ENCODE results near the gene DIS3L2.

The DIS3L2 gene

GRCh38 chr2:232219932-232220331, 258.4 kb downstream of the DIS3L2 start:
- H3K4me3 ChIP-seq (ENCODE audit: low read length), result no peak overlapping the region
- no peak for TF ChIP-seq CTCF (IDR thresholded peaks at IDR 0.05; ENCODE audit: insufficient read depth, low read depth, low read length, missing control alignments)
- DNase-seq (ENCODE audit: low read depth), result no peak

- no peak for TF ChIP-seq CTCF (IDR thresholded peaks at IDR 0.05; ENCODE audit: insufficient read depth, low read depth, low read length, missing control alignments)
- no peak for DNase-seq (ENCODE audit: low read depth)
- no peak overlapping the region for H3K4me3 ChIP-seq (ENCODE audit: low read length)
Observed at GRCh38 chr2:232225429-232225828, 263.9 kb downstream of the DIS3L2 start.

GRCh38 chr2:232225895-232226294, 264.4 kb downstream of the DIS3L2 start:
- DNase-seq (ENCODE audit: low read depth), result no peak
- TF ChIP-seq CTCF (IDR thresholded peaks at IDR 0.05; ENCODE audit: insufficient read depth, low read depth, low read length, missing control alignments), result no peak
- no peak overlapping the region for H3K4me3 ChIP-seq (ENCODE audit: low read length)

- no peak for TF ChIP-seq CTCF (IDR thresholded peaks at IDR 0.05; ENCODE audit: insufficient read depth, low read depth, low read length, missing control alignments)
- DNase-seq (ENCODE audit: low read depth), result peak; percentile 59
- no peak overlapping the region for H3K4me3 ChIP-seq (ENCODE audit: low read length)
Observed at GRCh38 chr2:232228332-232228731, 266.8 kb downstream of the DIS3L2 start.

GRCh38 chr2:232228971-232229894, 267.7 kb downstream of the DIS3L2 start:
- DNase-seq (ENCODE audit: low read depth), result peak; percentile 38
- no peak for TF ChIP-seq CTCF (IDR thresholded peaks at IDR 0.05; ENCODE audit: insufficient read depth, low read depth, low read length, missing control alignments)
- no peak overlapping the region for H3K4me3 ChIP-seq (ENCODE audit: low read length)

- DNase-seq (ENCODE audit: low read depth), result no peak
- TF ChIP-seq CTCF (IDR thresholded peaks at IDR 0.05; ENCODE audit: insufficient read depth, low read depth, low read length, missing control alignments), result no peak
- H3K4me3 ChIP-seq (ENCODE audit: low read length), result no peak overlapping the region
Observed at GRCh38 chr2:232229911-232230310, 268.4 kb downstream of the DIS3L2 start.

GRCh38 chr2:232230560-232230959, 269.0 kb downstream of the DIS3L2 start:
- peak; percentile 46 for DNase-seq (ENCODE audit: low read depth)
- no peak overlapping the region for H3K4me3 ChIP-seq (ENCODE audit: low read length)
- TF ChIP-seq CTCF (IDR thresholded peaks at IDR 0.05; ENCODE audit: insufficient read depth, low read depth, low read length, missing control alignments), result peak; percentile 25
